Cardiac fibroblast (primary cell): ENCODE data around the gene EPHB3.

Source experiments
- DNase-seq, 2 donors: peaks; one replicate each; pipeline versions ENCODE4 v3.0.0 to v3.0.0-alpha.2; 2010; ENCODE audit warnings: low read depth in 2 of 2
- H3K4me3 ChIP-seq, 2 donors: replicated peaks in 1 of 2; 1 replicate in 1 of 2; 2 replicates in 1 of 2; pipeline ENCODE4 v1.5.1; 2011; ENCODE audit warnings: low read depth in 2 of 2, low read length in 2 of 2, mild to moderate bottlenecking in 2 of 2, moderate library complexity in 1 of 2
- CTCF ChIP-seq: IDR thresholded peaks from one replicate; pipeline ENCODE4 v1.5.1; 2011; ENCODE audit warnings: low read depth, mild to moderate bottlenecking, low read length, inconsistent platforms

Gene EPHB3

GRCh38 chr3:184558726-184559125, 2.9 kb upstream of the EPHB3 start:
- H3K4me3 ChIP-seq, result no peak overlapping the region
- no peak for TF ChIP-seq CTCF

GRCh38 chr3:184559336-184559735, 2.2 kb upstream of the EPHB3 start:
- H3K4me3 ChIP-seq, result no peak overlapping the region
- DNase-seq, result no peak
- no peak for TF ChIP-seq CTCF

More at GRCh38 chr3:184558726-184559125, 2.9 kb upstream of the EPHB3 start:
- no peak for DNase-seq

GRCh38 chr3:184560531-184560930, 1.1 kb upstream of the EPHB3 start:
- TF ChIP-seq CTCF, result no peak
- H3K4me3 ChIP-seq, result no peak overlapping the region
- no peak for DNase-seq

GRCh38 chr3:184561913-184562877, 610 bp downstream of the EPHB3 start:
- no peak for TF ChIP-seq CTCF
- H3K4me3 ChIP-seq, result peak overlapping the region; percentile 46 to 61
- DNase-seq, result peak in 1 of 2 donors; percentile 26

- no peak for TF ChIP-seq CTCF
- no peak for DNase-seq
- H3K4me3 ChIP-seq, result peak overlapping the region in 1 of 2 donors; percentile 42
These were observed 1.4 kb downstream of the EPHB3 start for GRCh38 chr3:184562878-184563560.

- peak overlapping the region in 1 of 2 donors; percentile 8 for H3K4me3 ChIP-seq
- DNase-seq, result no peak
- TF ChIP-seq CTCF, result no peak
These were observed 2.0 kb downstream of the EPHB3 start for GRCh38 chr3:184563561-184563925.
